IMR-90 (cell line): ENCODE data around the gene SLX9. TPM values are rescaled to one million over a fixed set of nuclear protein-coding genes. Genes with fewer than 3 reads are reported as not detected.
A peak's percentile ranks its signal among the peaks of the same experiment; 100 is the strongest.

Source experiments
- ATAC-seq: fragments of 200-7000 bp; cut with Tn5 transposase; 2 replicates; pipeline ENCODE4 v1.9.1; 2020; ENCODE audit warnings: low read depth, mild to moderate bottlenecking, moderate library complexity
- BruUV-seq: library from RNA; stranded (reverse); fragments of 400-500 nt; replicated peaks from 2 replicates; lab custom pipeline; 2021; lab: Mats Ljungman, UMichigan
- CTCF ChIA-PET: fragments of 300-600 bp; formaldehyde crosslinking; extraction: SDS; loops from one replicate; lab custom pipeline; 2021; ENCODE audit warnings: antibody characterized with exemption; lab: Yijun Ruan, JAX
- POLR2A ChIA-PET: fragments of 300-600 bp; sonication (Branson Sonifier 250); formaldehyde crosslinking; loops from one replicate; lab custom pipeline; 2022; ENCODE audit warnings: antibody characterized with exemption; ENCODE audit not compliant: unreplicated experiment; lab: Charles Lee
- DNase-seq: peaks from one replicate; pipeline ENCODE4 v3.0.0; 2013
- H2AFZ ChIP-seq: replicated peaks from 2 replicates; pipeline ENCODE3; 2013; ENCODE audit warnings: low read length, mild to moderate bottlenecking; ENCODE audit not compliant: poor library complexity
- H2AK5ac ChIP-seq: 2 replicates; pipeline ENCODE4 v1.6.1; 2013; ENCODE audit warnings: low read depth, low read length, inconsistent platforms
- H2AK9ac ChIP-seq: replicated peaks from 2 replicates; pipeline ENCODE3; 2013; ENCODE audit warnings: mild to moderate bottlenecking, low read depth, low read length, moderate library complexity; ENCODE audit not compliant: poor library complexity
- H2BK120ac ChIP-seq: 2 replicates; pipeline ENCODE4 v1.6.1; 2013; ENCODE audit warnings: low read depth, low read length, inconsistent platforms
- H2BK15ac ChIP-seq: 3 replicates; pipeline ENCODE4 v1.6.1; 2013; ENCODE audit warnings: low read depth, low read length, inconsistent platforms
- H2BK20ac ChIP-seq: 2 replicates; pipeline ENCODE4 v1.6.1; 2013; ENCODE audit warnings: low read depth, mild to moderate bottlenecking, inconsistent platforms, low read length, moderate library complexity
- H2BK5ac ChIP-seq: 2 replicates; pipeline ENCODE4 v1.6.1; 2013; ENCODE audit warnings: mild to moderate bottlenecking, low read depth, low read length, inconsistent platforms; ENCODE audit not compliant: poor library complexity, severe bottlenecking
- H3K14ac ChIP-seq: replicated peaks from 2 replicates; pipeline ENCODE4 v1.6.1; 2013; ENCODE audit warnings: low read depth, low read length, inconsistent platforms
- H3K18ac ChIP-seq: 2 replicates; pipeline ENCODE4 v1.6.1; 2013; ENCODE audit warnings: low read depth, low read length, control low read depth
- H3K23ac ChIP-seq: 2 replicates; pipeline ENCODE4 v1.6.1; 2013; ENCODE audit warnings: low read depth, low read length, inconsistent platforms
- H3K27ac ChIP-seq: 2 replicates; pipeline ENCODE4 v1.5.1; 2013; ENCODE audit warnings: mild to moderate bottlenecking, control low read depth, low read length; ENCODE audit not compliant: insufficient read depth
- H3K27me3 ChIP-seq: 2 replicates; pipeline ENCODE4 v1.6.1; 2013; ENCODE audit warnings: low read length; ENCODE audit not compliant: control insufficient read depth, insufficient read depth
- H3K36me3 ChIP-seq: 2 replicates; pipeline ENCODE4 v1.6.1; 2013; ENCODE audit warnings: low read length, mixed read lengths; ENCODE audit not compliant: control insufficient read depth, insufficient read depth
- H3K4ac ChIP-seq: 2 replicates; pipeline ENCODE4 v1.6.1; 2013; ENCODE audit warnings: low read depth, low read length, inconsistent platforms
- H3K4me1 ChIP-seq: 2 replicates; pipeline ENCODE4 v1.6.1; 2013; ENCODE audit warnings: low read length, mixed read lengths; ENCODE audit not compliant: control insufficient read depth, insufficient read depth
- H3K4me2 ChIP-seq: 2 replicates; pipeline ENCODE4 v1.6.1; 2013; ENCODE audit warnings: low read depth, mild to moderate bottlenecking, control low read depth, low read length, moderate library complexity
- H3K4me3 ChIP-seq: 2 replicates; pipeline ENCODE4 v1.5.1; 2013; ENCODE audit warnings: low read depth, mild to moderate bottlenecking, control low read depth, low read length, moderate library complexity; ENCODE audit not compliant: insufficient read depth
- H3K56ac ChIP-seq: 2 replicates; pipeline ENCODE4 v1.6.1; 2013; ENCODE audit warnings: low read length, inconsistent platforms; ENCODE audit not compliant: insufficient read depth; ENCODE audit errors: extremely low read depth
- H3K79me1 ChIP-seq, 2 experiments: 2 replicates each; pipeline ENCODE4 v1.6.1; 2013; ENCODE audit warnings: low read length in 2 of 2, inconsistent platforms in 1 of 2, low read depth in 1 of 2
- H3K9ac ChIP-seq: 2 replicates; pipeline ENCODE4 v1.6.1; 2013; ENCODE audit warnings: low read depth, low read length, control low read depth
- H3K9me1 ChIP-seq: 2 replicates; pipeline ENCODE4 v1.6.1; 2013; ENCODE audit warnings: low read length, inconsistent platforms; ENCODE audit not compliant: insufficient read depth
- H3K9me3 ChIP-seq: 2 replicates; pipeline ENCODE4 v1.6.1; 2013; ENCODE audit warnings: low read length; ENCODE audit not compliant: control insufficient read depth, insufficient read depth
- H4K20me1 ChIP-seq: 2 replicates; pipeline ENCODE4 v1.6.1; 2013; ENCODE audit warnings: low read length, inconsistent platforms; ENCODE audit not compliant: insufficient read depth
- H4K5ac ChIP-seq: 2 replicates; pipeline ENCODE4 v1.6.1; 2013; ENCODE audit warnings: mild to moderate bottlenecking, low read depth, low read length, control low read depth
- H4K8ac ChIP-seq, 2 experiments: 2 replicates each; pipeline ENCODE4 v1.6.1; 2013; ENCODE audit warnings: low read depth in 2 of 2, low read length in 2 of 2, control low read depth in 1 of 2, inconsistent platforms in 1 of 2
- H4K91ac ChIP-seq: 2 replicates; pipeline ENCODE4 v1.6.1; 2013; ENCODE audit warnings: low read depth, low read length, inconsistent platforms; ENCODE audit not compliant: insufficient read depth
- CEBPB ChIP-seq: IDR thresholded peaks from 2 replicates; pipeline ENCODE4 v1.6.1; 2012; ENCODE audit warnings: low read depth, low read length, improper control_type of control experiment
- WGBS, 2 experiments: methylation state at CpG; one replicate each; pipeline versions ENCODE4 v1.1.5 to v1.1.7; 2013; ENCODE audit warnings: missing lambda C conversion rate in 2 of 2; ENCODE audit not compliant: insufficient read length in 1 of 2; ENCODE audit errors: extremely low coverage in 2 of 2; 5-methylcytosine and 5-hydroxymethylcytosine counted together
- dilution Hi-C: fragments of 300-500 bp; cut with HindIII; formaldehyde crosslinking; loops from one replicate; pipeline ENCODE4 v1.14.3; 2018; ENCODE audit warnings: low sequenced_read_pairs; ENCODE audit not compliant: unreplicated experiment
- in situ Hi-C: fragments of 300-500 bp; cut with MboI; formaldehyde crosslinking; loops from 3 replicates; pipeline ENCODE4 v1.14.3; 2019; ENCODE audit warnings: low sequenced_read_pairs, inconsistent platforms, mixed read lengths
- intact Hi-C: fragments of 100-400 bp; cut with micrococcal nuclease; formaldehyde crosslinking; loops from 2 replicates; pipeline ENCODE4 v1.10.0; 2022
- polyA plus RNA-seq, 3 experiments: library from polyadenylated mRNA; depleted of rRNA; stranded (reverse); fragments of >200 nt; gene quantifications; 2 replicates each; pipeline ENCODE4 v1.2.3, GENCODE V29; 2012; ENCODE audit warnings: low replicate concordance in 1 of 3
- total RNA-seq: library from RNA; depleted of rRNA; stranded (reverse); fragments of >200 nt; gene quantifications from 2 replicates; pipeline ENCODE4 v1.2.3, GENCODE V29; 2012

Gene SLX9
- total and polyA plus RNA-seq, 2 of the 4 experiments (the other 2 are of a cell fraction), result 10.4 to 21.7 TPM

DNA sequence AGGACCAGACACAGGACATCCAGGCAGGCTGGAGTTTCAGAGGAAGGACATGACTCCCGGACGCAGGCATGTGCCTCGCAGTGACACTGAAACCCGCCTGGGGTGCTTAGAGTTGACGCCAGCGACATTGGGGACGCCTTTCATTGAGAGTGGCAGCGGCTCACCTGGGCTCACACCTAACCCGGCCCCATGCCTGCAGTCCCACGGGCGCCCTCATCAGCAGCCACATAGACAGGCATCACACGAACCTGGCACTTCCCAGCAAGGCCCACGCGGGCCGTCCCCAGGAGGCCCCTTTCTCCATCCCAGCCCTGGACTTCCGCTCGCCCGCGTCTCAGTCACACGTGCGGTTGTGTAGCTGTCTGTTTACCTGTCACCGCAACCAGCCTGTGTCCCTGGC, 36.1 kb upstream of the SLX9 start:
- in situ Hi-C loops, result no loop called here
- no peak for ATAC-seq
- Histone ChIP-seq H4K20me1 (no peaks in the 10 kb centered on the region), H4K5ac (no peak overlapping the region), H3K9me1 (peaks cover 15% of the 10 kb centered on the region; the same call in 1 of the 2 replicates), H3K27me3 (peaks cover 78% of the 10 kb centered on the region), H2AFZ (no peak overlapping the region), H3K23ac (no peak overlapping the region), H3K27ac (no peak overlapping the region), H3K4me3 (no peak overlapping the region), H3K14ac (no peak overlapping the region), H2BK5ac (no peak overlapping the region), H3K79me1 (no peaks in the 10 kb centered on the region), H2AK9ac (peak overlapping the region; percentile 28), H4K8ac (no peak overlapping the region), H2AK5ac (no peak overlapping the region), H3K9ac (no peak overlapping the region), H3K4ac (no peak overlapping the region), H4K91ac (no peak overlapping the region), H3K4me1 (peaks cover 6% of the 10 kb centered on the region; the same call in 1 of the 2 replicates), H3K4me2 (no peak overlapping the region), H2BK20ac (no peak overlapping the region), H3K18ac (no peak overlapping the region), H3K9me3 (no peaks in the 10 kb centered on the region), H3K36me3 (no peaks in the 10 kb centered on the region), H2BK120ac (no peak overlapping the region), H3K56ac (no peak overlapping the region; the same call in 1 of the 2 replicates), H2BK15ac (no peak overlapping the region)
- no peak for DNase-seq
- CTCF ChIA-PET, result no interaction called here
- intact Hi-C loops, result no loop called here
- WGBS, 2 experiments, result 79% methylated on average over 11 of the region's 22 CpGs; no CpG with 5 or more reads in 1 of the 2 experiments
- no peak for TF ChIP-seq CEBPB
- BruUV-seq, result no TSS peak
- POLR2A ChIA-PET, result no interaction called here
- dilution Hi-C loops, result no loop called here
